Activated naive CD8-positive, alpha-beta T cell (primary cell): ENCODE results near the gene ASB9.
"Not testable (repeated sequence)": the region's sequence is repeated elsewhere in the genome, so short reads cannot be mapped to it uniquely, and the experiment has no call there.

Source experiments
- H3K27ac Mint-ChIP-seq: one replicate; pipeline ENCODE4 v1.8.0; 2021; ENCODE audit warnings: mixed read lengths
- H3K27me3 Mint-ChIP-seq: one replicate; pipeline ENCODE4 v1.8.0; 2021; ENCODE audit warnings: mixed read lengths
- H3K36me3 Mint-ChIP-seq: one replicate; pipeline ENCODE4 v1.8.0; 2021; ENCODE audit warnings: mixed read lengths
- H3K4me1 Mint-ChIP-seq: one replicate; pipeline ENCODE4 v1.8.0; 2021; ENCODE audit warnings: low read depth, mixed read lengths
- H3K4me3 Mint-ChIP-seq: one replicate; pipeline ENCODE4 v1.8.0; 2021; ENCODE audit warnings: mild to moderate bottlenecking, mixed read lengths
- H3K9me3 Mint-ChIP-seq: one replicate; pipeline ENCODE4 v1.8.0; 2021; ENCODE audit warnings: low read depth, mixed read lengths

ASB9 gene, protein sequence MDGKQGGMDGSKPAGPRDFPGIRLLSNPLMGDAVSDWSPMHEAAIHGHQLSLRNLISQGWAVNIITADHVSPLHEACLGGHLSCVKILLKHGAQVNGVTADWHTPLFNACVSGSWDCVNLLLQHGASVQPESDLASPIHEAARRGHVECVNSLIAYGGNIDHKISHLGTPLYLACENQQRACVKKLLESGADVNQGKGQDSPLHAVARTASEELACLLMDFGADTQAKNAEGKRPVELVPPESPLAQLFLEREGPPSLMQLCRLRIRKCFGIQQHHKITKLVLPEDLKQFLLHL

DNA sequence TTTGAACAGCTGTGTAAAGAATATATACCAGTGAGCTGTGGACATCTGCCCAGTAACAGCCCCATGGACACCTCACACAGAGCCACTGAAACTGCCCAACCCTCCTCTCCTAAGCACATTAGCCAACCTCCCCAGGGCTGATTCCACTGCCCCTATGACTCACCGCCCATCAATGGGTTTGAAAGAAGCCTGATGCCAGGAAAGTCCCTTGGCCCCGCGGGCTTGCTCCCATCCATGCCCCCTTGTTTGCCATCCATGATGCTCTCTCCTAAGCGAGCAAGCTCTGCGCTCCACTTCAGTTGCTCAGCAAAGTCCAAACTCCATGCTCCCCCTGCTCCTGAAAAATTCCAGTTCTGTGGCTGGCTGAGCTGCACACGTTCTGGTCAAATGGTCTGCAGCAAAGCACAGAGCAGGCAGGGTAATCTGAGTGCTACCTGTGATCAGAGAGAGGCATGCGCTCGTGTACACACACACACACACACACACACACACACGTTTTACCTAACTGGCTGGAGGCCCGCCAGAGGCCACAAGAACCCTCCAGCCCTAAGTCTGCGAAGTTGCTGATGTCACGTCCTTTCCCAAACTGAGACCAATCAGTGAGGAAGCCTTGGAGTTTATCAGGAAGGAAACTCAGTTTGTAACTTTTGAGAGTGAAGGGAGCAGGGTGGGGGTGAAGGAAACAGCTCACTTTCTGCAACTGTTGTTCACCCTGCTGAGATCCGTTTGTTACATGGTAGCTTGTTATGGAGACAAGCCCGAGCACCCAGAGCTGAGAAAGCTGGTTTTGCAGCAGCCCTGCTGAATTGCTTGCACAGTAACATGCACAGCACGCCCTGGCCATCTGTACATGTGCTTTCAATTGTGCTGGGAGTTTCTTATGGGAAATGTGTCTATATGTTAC is at the start of gene ASB9:
TSS of gene ASB9 (minus strand) at position 466 of the 904 bp plus-strand sequence. CDS start at position 257, 209 bp downstream.
- Mint-ChIP-seq H3K27me3 (no peaks in the 10 kb centered on the region), H3K36me3 (no peaks in the 10 kb centered on the region), H3K4me1 (peaks cover 10% of the 10 kb centered on the region), H3K9me3 (no peaks in the 10 kb centered on the region), H3K27ac (no peak within 1 kb of the TSS), H3K4me3 (peak within 1 kb of the TSS; percentile 52)

DNA sequence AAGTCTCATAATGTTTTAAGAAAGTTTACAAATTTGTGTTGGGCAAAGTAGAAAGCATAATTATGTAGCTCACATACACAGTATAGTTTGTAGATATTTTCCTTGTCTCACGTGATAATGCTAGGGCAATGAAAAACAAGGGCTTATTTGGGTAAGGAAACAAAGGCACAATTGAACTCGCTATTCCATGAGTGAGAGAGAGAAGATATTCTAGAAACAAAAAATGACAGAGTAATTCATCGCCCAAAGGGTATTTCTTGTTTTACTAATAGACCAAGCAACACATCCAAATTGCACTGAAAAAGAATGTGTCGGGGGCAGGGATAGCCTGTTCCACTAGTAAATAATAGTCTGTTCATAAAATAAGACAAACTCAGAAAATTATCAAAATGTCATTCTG is 49.2 kb upstream of the ASB9 start:
- Mint-ChIP-seq H3K27me3 (no peaks in the 10 kb centered on the region), H3K4me1 (no peaks in the 10 kb centered on the region), H3K9me3 (no peaks in the 10 kb centered on the region), H3K4me3 (no peak overlapping the region), H3K27ac (no peak overlapping the region), H3K36me3 (peaks cover 6% of the 10 kb centered on the region)

DNA sequence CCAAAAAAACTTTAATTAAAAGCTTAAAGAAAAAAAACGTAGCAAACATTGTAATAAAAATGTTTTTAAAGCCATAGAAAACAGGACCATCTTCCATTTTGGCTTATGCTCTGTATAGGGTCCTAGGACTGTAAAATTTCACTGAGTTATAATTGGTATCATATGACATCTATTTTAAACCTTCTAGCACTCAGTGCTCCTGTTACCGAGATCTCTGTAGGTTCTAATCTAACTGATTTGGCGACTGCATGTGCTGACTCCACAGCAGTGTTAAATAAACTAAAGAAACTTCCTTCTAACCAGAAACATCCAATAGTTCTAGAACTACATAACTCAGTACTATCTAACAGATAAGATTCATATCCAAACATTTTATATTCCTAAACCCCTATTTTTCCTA is 45.6 kb upstream of the ASB9 start, which contains the start of gene ASB11:
TSS of gene ASB11 (minus strand) at position 132 of the 400 bp plus-strand sequence. CDS start at position 97, 35 bp downstream.
- no peak within 1 kb of the TSS for H3K4me3 Mint-ChIP-seq
- no peaks in the 10 kb centered on the region for H3K4me1 Mint-ChIP-seq
- H3K27ac Mint-ChIP-seq, result no peak within 1 kb of the TSS
- H3K9me3 Mint-ChIP-seq, result no peaks in the 10 kb centered on the region
- H3K27me3 Mint-ChIP-seq, result no peaks in the 10 kb centered on the region
- H3K36me3 Mint-ChIP-seq, result peaks cover 6% of the 10 kb centered on the region

DNA sequence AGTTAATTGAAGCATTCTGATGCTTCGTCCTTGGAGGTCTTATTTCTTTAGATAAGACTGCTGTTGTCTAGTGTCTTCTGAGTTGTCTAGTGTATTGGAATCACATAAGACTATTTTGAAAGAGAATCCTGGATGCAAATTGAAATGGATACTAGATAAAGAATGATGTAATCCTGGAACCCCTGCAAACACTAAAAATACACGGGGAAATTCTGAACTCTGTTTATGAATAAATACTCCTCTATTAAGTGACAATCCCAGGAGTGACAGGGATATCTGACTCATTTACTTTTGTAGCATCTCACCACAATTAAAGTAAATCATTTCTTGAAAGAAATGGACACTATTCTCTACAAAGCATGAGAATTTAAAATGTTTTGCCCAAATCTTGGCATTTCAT is 44.6 kb upstream of the ASB9 start:
- H3K27me3 Mint-ChIP-seq, result no peaks in the 10 kb centered on the region
- H3K9me3 Mint-ChIP-seq, result no peaks in the 10 kb centered on the region
- no peak overlapping the region for H3K4me3 Mint-ChIP-seq
- H3K4me1 Mint-ChIP-seq, result no peaks in the 10 kb centered on the region
- H3K36me3 Mint-ChIP-seq, result peaks cover 4% of the 10 kb centered on the region
- H3K27ac Mint-ChIP-seq, result no peak overlapping the region

DNA sequence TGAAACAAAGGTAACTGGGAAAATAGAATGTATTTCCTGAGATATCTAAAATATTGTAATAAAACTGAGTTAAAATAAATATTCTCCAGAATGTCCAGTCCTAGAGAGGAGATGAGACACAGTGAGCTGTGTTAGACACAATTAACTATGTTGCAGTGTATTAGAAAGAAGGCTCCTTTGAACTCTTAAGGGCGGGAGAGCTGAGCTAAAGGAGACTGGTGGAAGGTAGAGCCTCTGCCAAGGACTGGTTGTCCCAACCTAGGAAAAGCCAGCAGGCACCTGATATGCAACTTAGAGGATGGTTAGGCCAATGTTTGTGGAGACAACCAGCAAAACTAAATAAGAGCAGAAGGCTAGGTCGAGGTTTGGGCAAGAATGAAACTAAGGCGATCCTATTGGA is 41.2 kb upstream of the ASB9 start:
- no peak overlapping the region for H3K27ac Mint-ChIP-seq

DNA sequence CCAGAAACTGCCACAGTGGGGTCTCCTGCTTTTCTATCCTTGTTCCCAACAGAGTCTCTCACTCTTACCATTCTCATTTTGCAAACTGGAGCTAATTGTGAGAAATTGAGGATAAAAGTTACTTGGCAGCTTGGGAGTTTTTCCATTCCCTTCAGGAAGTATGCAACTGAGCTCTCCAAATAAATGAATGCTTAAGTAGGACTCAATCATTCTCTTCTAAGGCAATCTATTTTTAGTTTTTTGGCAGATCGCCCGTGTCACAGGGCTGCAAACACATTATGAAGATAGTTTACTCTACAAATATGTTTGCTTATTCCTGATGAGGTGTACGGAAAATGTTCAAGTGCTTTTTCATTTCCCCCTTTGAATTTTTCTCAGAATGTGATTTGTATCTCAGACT is 40.2 kb upstream of the ASB9 start:
- H3K36me3 Mint-ChIP-seq, result no peaks in the 10 kb centered on the region
- no peaks in the 10 kb centered on the region for H3K4me1 Mint-ChIP-seq
- no peaks in the 10 kb centered on the region for H3K9me3 Mint-ChIP-seq

More for the DNA sequence above, 41.2 kb upstream of the ASB9 start:
- Mint-ChIP-seq H3K4me1 (no peaks in the 10 kb centered on the region), H3K36me3 (no peaks in the 10 kb centered on the region), H3K27me3 (no peaks in the 10 kb centered on the region), H3K9me3 (no peaks in the 10 kb centered on the region), H3K4me3 (no peak overlapping the region)

DNA sequence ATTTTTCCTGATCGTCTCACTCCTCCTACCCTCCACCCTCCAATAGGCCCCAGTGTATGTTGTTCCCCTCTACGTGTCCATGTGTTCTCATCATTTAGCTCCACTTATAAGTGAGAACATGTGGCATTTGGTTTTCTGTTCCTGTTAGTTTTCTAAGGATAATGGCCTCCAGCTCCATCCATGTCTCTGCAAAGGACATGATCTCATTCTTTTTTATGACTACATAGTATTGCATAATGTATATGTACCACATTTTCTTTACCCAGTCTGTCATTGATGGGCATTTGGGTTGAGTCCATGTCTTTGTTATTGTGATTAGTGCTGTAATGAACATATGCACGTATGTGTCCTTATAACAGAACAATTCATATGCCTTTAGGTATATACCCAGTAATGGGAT is 36.0 kb upstream of the ASB9 start:
- H3K27me3 Mint-ChIP-seq, H3K27ac Mint-ChIP-seq, H3K36me3 Mint-ChIP-seq, H3K4me1 Mint-ChIP-seq, H3K4me3 Mint-ChIP-seq, H3K9me3 Mint-ChIP-seq: not testable (repeated sequence)

More for the DNA sequence above, 40.2 kb upstream of the ASB9 start:
- Mint-ChIP-seq H3K27ac (no peak overlapping the region), H3K4me3 (no peak overlapping the region), H3K27me3 (no peaks in the 10 kb centered on the region)

DNA sequence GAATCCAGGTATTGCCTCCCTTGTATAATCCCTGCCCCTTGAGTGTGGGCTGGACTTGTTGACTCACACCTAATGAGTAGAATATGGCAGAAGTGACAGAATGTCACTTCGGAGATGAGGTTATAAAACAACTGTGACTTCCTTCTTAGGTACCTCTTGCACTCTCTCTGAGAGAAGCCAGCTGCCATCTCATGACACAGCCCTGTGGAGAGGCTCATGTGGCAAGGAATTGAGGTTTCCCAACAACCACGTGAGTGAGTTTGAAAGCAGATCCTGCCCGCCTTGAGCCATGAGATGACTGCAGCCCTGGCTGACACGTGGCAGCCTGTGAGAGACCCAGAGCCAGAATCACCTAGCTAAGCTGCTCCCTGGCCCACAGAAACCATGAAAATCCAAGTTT is 32.0 kb upstream of the ASB9 start:
- H3K4me1 Mint-ChIP-seq, result peaks cover 1% of the 10 kb centered on the region
- no peaks in the 10 kb centered on the region for H3K27me3 Mint-ChIP-seq
- no peak overlapping the region for H3K27ac Mint-ChIP-seq
- no peaks in the 10 kb centered on the region for H3K9me3 Mint-ChIP-seq
- no peaks in the 10 kb centered on the region for H3K36me3 Mint-ChIP-seq
- H3K4me3 Mint-ChIP-seq, result no peak overlapping the region

DNA sequence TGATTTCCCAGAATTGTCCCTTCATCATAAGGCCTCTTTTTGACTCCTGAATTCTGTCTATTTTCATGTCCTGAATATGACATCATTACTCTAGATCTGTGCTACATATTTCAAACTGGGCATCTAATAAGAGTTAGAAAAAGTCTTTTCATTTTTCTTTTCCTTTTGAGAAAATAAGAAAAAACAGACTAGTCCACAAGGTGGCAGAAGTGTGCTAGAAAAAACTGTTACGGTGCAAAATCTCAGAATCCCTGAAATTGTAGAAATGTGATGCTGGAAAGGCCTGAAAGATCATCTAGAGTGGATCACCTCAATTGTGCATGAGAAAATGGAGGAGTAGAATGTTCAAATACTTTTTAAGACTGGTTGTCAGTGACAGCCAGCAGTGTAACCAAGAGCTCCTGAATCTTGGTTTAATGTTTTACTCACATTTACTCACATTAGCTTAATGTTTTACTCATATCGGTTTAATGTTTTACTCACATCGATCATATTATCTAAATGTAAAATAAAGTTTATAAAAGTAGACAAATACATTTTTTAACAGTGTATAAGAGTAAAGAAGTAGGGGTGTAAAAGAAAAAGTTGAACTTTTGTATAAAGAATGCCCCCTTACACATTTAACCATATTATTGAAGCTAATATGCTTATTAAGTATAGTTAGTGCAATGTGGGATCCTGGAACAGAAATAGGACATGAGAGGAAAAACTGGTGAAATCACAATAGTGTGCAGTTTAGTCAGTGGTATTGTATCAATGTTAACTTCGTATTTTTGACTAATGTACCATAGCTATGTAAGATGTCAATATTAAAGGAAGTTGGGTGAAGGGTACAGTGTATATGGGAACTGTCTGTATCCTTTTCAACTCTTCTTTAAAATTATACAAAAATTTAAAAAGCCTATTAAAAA is 30.3 kb upstream of the ASB9 start:
- Mint-ChIP-seq H3K36me3 (no peaks in the 10 kb centered on the region), H3K9me3 (no peaks in the 10 kb centered on the region), H3K27me3 (no peaks in the 10 kb centered on the region), H3K4me3 (no peak overlapping the region), H3K4me1 (peaks cover 1% of the 10 kb centered on the region), H3K27ac (no peak overlapping the region)

DNA sequence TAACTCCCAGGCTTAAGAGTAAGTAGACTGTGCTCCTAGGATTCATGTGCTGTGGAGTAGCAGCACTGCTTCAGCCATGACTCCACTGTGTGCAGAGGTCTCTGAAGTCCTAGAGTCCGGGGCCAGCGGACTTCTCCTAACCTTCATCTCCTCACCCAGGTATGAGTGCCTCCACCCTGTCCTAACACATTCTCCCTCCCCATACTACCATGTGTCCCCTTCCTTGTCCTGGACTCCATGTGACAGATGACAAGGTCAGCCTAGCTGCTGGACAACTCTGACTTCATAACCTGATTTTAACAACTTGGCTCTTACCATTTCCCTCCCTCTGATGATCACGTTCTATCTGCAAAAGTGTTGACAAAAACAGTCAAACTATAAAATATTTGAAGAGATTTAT is 28.9 kb upstream of the ASB9 start:
- Mint-ChIP-seq H3K36me3 (no peaks in the 10 kb centered on the region), H3K4me3 (no peak overlapping the region), H3K27me3 (no peaks in the 10 kb centered on the region), H3K27ac (no peak overlapping the region), H3K9me3 (no peaks in the 10 kb centered on the region), H3K4me1 (peaks cover 1% of the 10 kb centered on the region)

DNA sequence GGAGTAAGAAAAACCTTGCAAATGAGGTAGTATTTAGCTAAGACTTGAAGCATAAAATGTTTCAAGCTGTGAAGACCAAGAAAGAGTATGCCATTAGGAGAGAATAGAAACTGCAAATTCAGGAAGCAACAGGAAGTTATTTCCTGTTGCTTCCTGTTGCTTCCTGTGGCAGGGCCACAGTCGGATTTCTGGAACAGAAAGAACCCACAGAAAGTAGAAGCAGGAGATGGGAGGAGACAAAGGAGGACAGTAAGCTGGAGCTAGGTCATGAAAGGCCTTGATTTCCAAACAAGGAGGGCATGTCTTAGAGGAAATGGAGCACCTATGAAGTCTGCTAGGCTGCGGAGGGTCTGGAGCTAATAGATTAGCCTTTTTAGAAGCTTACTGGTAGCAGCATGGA is 28.3 kb upstream of the ASB9 start:
- Mint-ChIP-seq H3K4me1 (peaks cover 1% of the 10 kb centered on the region), H3K36me3 (no peaks in the 10 kb centered on the region), H3K4me3 (no peak overlapping the region), H3K9me3 (no peaks in the 10 kb centered on the region), H3K27me3 (no peaks in the 10 kb centered on the region), H3K27ac (no peak overlapping the region)

DNA sequence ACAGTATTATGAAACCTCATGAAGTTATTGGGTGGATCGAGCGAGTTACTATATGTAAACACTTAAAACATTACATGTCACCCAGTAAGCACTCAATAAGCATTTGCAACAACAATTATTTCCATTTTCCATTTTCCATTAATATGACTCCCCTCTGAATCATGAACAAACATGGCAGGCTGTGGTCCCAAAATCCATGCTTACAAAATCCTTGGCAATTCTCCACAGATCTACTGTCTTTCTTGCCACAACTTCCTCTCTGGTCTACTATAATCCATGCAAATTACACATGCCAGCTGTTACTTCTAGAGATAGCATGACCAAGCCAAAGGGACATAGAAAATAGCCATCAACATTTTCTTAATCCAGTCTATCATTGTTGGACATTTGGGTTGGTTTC is 23.6 kb upstream of the ASB9 start:
- Mint-ChIP-seq H3K27ac (no peak overlapping the region), H3K36me3 (no peaks in the 10 kb centered on the region), H3K9me3 (no peaks in the 10 kb centered on the region), H3K4me3 (no peak overlapping the region), H3K27me3 (no peaks in the 10 kb centered on the region), H3K4me1 (no peaks in the 10 kb centered on the region)

DNA sequence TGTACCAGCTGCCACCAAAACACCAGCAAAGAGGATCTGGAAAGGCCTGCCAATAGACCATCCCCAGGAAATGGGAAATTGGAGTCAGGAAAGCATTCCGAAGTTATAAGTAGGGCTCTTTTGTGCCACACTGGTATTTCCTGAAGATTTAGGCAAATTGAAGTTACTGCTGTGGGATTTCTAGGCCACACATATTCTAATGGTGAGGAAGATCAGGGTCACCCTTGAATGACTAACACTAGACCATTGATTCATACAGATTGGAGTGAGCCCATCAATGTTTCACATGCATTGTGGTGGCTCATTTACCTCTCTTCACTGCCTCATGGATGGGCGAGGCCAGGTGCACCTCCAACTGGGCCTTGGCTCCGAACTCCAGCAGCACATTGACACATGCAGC is 23.0 kb upstream of the ASB9 start:
- Mint-ChIP-seq H3K27ac (no peak overlapping the region), H3K36me3 (no peaks in the 10 kb centered on the region), H3K4me1 (no peaks in the 10 kb centered on the region), H3K27me3 (no peaks in the 10 kb centered on the region), H3K4me3 (no peak overlapping the region), H3K9me3 (no peaks in the 10 kb centered on the region)

DNA sequence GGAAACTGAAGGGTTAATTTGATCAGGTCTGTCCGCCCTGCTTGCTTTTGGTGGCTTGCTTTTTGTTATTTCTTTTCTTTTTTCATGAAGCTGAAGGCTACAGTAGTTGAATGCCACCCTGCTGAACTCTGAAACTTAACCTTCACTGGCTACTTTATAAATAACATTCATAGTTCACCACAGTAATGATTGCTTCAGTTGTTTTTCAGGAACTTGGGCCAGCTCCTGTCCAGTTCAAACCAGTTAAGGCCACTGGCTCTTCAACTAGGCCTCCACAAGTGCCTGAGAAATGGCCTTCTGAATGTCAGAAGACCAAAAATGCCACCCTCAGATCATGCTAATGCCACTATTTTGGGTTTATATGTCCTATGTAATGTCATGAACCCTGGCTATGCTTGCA is 7.7 kb upstream of the ASB9 start:
- no peaks in the 10 kb centered on the region for H3K36me3 Mint-ChIP-seq
- H3K27ac Mint-ChIP-seq, result no peak overlapping the region
- no peaks in the 10 kb centered on the region for H3K4me1 Mint-ChIP-seq
- H3K9me3 Mint-ChIP-seq, result no peaks in the 10 kb centered on the region
- H3K27me3 Mint-ChIP-seq, result peaks cover 6% of the 10 kb centered on the region
- no peak overlapping the region for H3K4me3 Mint-ChIP-seq

DNA sequence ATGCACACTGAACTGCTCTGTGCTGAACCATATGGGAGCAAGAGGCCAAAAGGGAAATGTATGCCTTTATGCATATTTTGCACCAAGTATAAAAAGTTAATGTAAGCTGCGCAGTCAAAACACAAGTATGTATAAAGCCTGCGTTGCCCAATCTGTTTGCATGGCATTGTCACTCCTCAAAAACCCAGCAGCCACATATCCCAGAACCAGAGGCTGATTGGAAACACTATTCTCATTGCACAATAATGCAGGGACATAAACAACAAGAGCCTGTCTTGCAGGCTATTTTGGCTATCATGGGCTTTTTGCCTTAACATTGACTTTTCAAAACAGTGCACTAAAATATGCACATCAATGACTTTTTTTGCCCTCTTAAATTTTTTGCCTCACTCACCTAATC is 5.1 kb upstream of the ASB9 start:
- no peak overlapping the region for H3K4me3 Mint-ChIP-seq
- H3K36me3 Mint-ChIP-seq, result no peaks in the 10 kb centered on the region
- H3K27me3 Mint-ChIP-seq, result no peaks in the 10 kb centered on the region
- H3K9me3 Mint-ChIP-seq, result no peaks in the 10 kb centered on the region
- H3K4me1 Mint-ChIP-seq, result peaks cover 4% of the 10 kb centered on the region
- no peak overlapping the region for H3K27ac Mint-ChIP-seq
